ENCODE measurements around the gene BUD13.

Gene BUD13

DNA sequence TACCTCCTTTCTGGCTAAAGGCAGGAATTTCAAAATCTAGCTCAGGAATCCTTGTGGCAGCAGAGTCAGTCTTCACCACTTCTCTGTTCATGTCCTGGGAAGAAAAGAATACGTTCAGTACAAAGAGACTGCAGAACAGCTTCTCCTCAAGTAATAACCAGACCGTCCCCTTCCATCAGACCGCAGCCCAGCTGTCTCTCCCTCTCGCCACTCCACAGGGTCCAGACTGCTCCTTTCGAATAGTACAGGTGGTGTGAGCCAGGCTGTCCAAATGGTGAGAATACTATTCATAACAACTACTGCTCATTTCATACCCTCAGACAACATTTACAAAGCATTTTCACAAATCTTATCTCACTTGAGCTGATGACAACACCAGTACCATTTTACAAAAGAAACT lies 14.2 kb upstream of the BUD13 start:
- peaks cover 27 to 30% of the 10 kb centered on the region in 2 donors for H3K4me1 ChIP-seq (ENCODE audit: control insufficient read depth in 1 of 2, insufficient read depth in 2 of 2, low read length in 2 of 2)
- H3K4me3 ChIP-seq (ENCODE audit: low read depth in 1 of 2, low read length in 2 of 2) = peak overlapping the region; percentile 81 to 88
- H3K9ac ChIP-seq (ENCODE audit: low read depth in 1 of 2, low read length in 2 of 2) = peak overlapping the region; percentile 67 to 93
- H3K9me3 ChIP-seq (ENCODE audit: control insufficient read depth in 1 of 2, low read length in 2 of 2) = no peaks in the 10 kb centered on the region
- H3K36me3 ChIP-seq (ENCODE audit: control insufficient read depth in 1 of 2, insufficient read depth in 2 of 2, low read length in 2 of 2) = peaks cover 42 to 46% of the 10 kb centered on the region in 2 donors
- no peaks in the 10 kb centered on the region for H3K27me3 ChIP-seq (ENCODE audit: control insufficient read depth in 1 of 2, insufficient read depth in 2 of 2, low read length in 2 of 2)
- no peak overlapping the region for H3K27ac ChIP-seq (ENCODE audit: low read depth, low read length)

DNA sequence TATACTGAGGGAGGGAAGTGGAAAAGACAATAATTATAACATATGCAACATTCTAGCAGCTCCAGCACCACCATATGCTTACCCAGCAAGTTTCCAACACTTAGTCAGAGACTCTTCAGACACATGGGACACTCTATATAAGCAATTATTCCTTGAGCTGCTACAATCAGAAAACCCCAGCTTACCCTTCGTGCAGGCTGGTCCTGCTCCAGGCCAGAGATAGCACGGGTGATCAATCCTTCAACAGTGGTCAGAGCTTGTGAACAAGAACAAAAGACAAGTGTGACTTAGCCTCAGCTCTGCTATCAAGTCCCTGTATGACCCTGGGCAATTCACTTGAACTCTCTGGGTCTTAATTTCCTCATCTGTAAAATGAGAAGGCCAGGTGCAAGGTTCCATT lies 13.5 kb upstream of the BUD13 start:
- H3K36me3 ChIP-seq (ENCODE audit: control insufficient read depth in 1 of 2, insufficient read depth in 2 of 2, low read length in 2 of 2) = peaks cover 42 to 51% of the 10 kb centered on the region in 2 donors
- H3K27me3 ChIP-seq (ENCODE audit: control insufficient read depth in 1 of 2, insufficient read depth in 2 of 2, low read length in 2 of 2) = no peaks in the 10 kb centered on the region
- no peak overlapping the region for H3K4me3 ChIP-seq (ENCODE audit: low read depth in 1 of 2, low read length in 2 of 2)
- no peaks in the 10 kb centered on the region for H3K9me3 ChIP-seq (ENCODE audit: control insufficient read depth in 1 of 2, low read length in 2 of 2)
- H3K9ac ChIP-seq (ENCODE audit: low read depth in 1 of 2, low read length in 2 of 2) = no peak overlapping the region
- no peak overlapping the region for H3K27ac ChIP-seq (ENCODE audit: low read depth, low read length)
- H3K4me1 ChIP-seq (ENCODE audit: control insufficient read depth in 1 of 2, insufficient read depth in 2 of 2, low read length in 2 of 2) = peaks cover 22 to 24% of the 10 kb centered on the region in 2 donors

DNA sequence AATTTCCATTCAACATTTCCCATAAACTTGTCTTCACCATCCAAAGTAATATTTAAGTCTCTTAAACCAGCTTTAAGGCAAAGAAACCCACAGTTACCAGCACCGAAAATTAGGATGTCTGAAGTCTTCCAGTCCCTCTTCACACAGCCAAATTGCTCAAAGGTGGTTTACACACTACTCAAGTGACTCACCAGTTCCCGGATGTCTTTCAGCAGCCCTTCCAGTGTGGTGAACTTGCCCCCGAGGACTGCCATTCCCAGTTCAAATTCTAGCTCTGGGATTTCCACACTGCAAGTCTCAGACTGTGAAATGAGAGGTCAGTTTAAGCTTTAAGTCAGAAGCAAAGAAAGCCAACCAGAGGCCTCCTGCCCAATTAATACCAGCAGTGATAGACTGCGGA lies 9.9 kb upstream of the BUD13 start:
- Histone ChIP-seq H3K27ac (ENCODE audit: low read depth, low read length) (no peak overlapping the region), H3K4me1 (ENCODE audit: control insufficient read depth in 1 of 2, insufficient read depth in 2 of 2, low read length in 2 of 2) (peaks cover 9 to 12% of the 10 kb centered on the region in 2 donors), H3K27me3 (ENCODE audit: control insufficient read depth in 1 of 2, insufficient read depth in 2 of 2, low read length in 2 of 2) (no peaks in the 10 kb centered on the region), H3K36me3 (ENCODE audit: control insufficient read depth in 1 of 2, insufficient read depth in 2 of 2, low read length in 2 of 2) (peaks cover 58 to 85% of the 10 kb centered on the region in 2 donors), H3K9ac (ENCODE audit: low read depth in 1 of 2, low read length in 2 of 2) (no peak overlapping the region), H3K9me3 (ENCODE audit: control insufficient read depth in 1 of 2, low read length in 2 of 2) (no peaks in the 10 kb centered on the region), H3K4me3 (ENCODE audit: low read depth in 1 of 2, low read length in 2 of 2) (no peak overlapping the region)

GRCh38 chr11:116778556-116778955 lies 5.8 kb upstream of the BUD13 start:
- no peak overlapping the region for H3K27ac ChIP-seq (ENCODE audit: low read depth, low read length)
- no peaks in the 10 kb centered on the region for H3K9me3 ChIP-seq (ENCODE audit: control insufficient read depth in 1 of 2, low read length in 2 of 2)
- H3K36me3 ChIP-seq (ENCODE audit: control insufficient read depth in 1 of 2, insufficient read depth in 2 of 2, low read length in 2 of 2) = peaks cover 33 to 64% of the 10 kb centered on the region in 2 donors
- H3K4me3 ChIP-seq (ENCODE audit: low read depth in 1 of 2, low read length in 2 of 2) = no peak overlapping the region
- H3K9ac ChIP-seq (ENCODE audit: low read depth in 1 of 2, low read length in 2 of 2) = no peak overlapping the region
- H3K27me3 ChIP-seq (ENCODE audit: control insufficient read depth in 1 of 2, insufficient read depth in 2 of 2, low read length in 2 of 2) = no peaks in the 10 kb centered on the region
- H3K4me1 ChIP-seq (ENCODE audit: control insufficient read depth in 1 of 2, insufficient read depth in 2 of 2, low read length in 2 of 2) = peaks cover 3 to 5% of the 10 kb centered on the region in 2 donors

- peaks cover 3 to 11% of the 10 kb centered on the region in 2 donors for H3K4me1 ChIP-seq (ENCODE audit: control insufficient read depth in 1 of 2, insufficient read depth in 2 of 2, low read length in 2 of 2)
- no peaks in the 10 kb centered on the region for H3K9me3 ChIP-seq (ENCODE audit: control insufficient read depth in 1 of 2, low read length in 2 of 2)
- H3K36me3 ChIP-seq (ENCODE audit: control insufficient read depth in 1 of 2, insufficient read depth in 2 of 2, low read length in 2 of 2) = peaks cover 19 to 49% of the 10 kb centered on the region in 2 donors
- no peak overlapping the region for H3K27ac ChIP-seq (ENCODE audit: low read depth, low read length)
- H3K4me3 ChIP-seq (ENCODE audit: low read depth in 1 of 2, low read length in 2 of 2) = no peak overlapping the region
- no peaks in the 10 kb centered on the region for H3K27me3 ChIP-seq (ENCODE audit: control insufficient read depth in 1 of 2, insufficient read depth in 2 of 2, low read length in 2 of 2)
- no peak overlapping the region for H3K9ac ChIP-seq (ENCODE audit: low read depth in 1 of 2, low read length in 2 of 2)
Observed at GRCh38 chr11:116777056-116777455, 4.3 kb upstream of the BUD13 start.

GRCh38 chr11:116776522-116776984 lies 3.8 kb upstream of the BUD13 start:
- no peak overlapping the region for H3K9ac ChIP-seq (ENCODE audit: low read depth in 1 of 2, low read length in 2 of 2)
- no peak overlapping the region for H3K4me3 ChIP-seq (ENCODE audit: low read depth in 1 of 2, low read length in 2 of 2)
- H3K36me3 ChIP-seq (ENCODE audit: control insufficient read depth in 1 of 2, insufficient read depth in 2 of 2, low read length in 2 of 2) = peaks cover 17 to 45% of the 10 kb centered on the region in 2 donors
- H3K9me3 ChIP-seq (ENCODE audit: control insufficient read depth in 1 of 2, low read length in 2 of 2) = no peaks in the 10 kb centered on the region
- H3K27me3 ChIP-seq (ENCODE audit: control insufficient read depth in 1 of 2, insufficient read depth in 2 of 2, low read length in 2 of 2) = no peaks in the 10 kb centered on the region
- H3K27ac ChIP-seq (ENCODE audit: low read depth, low read length) = no peak overlapping the region
- H3K4me1 ChIP-seq (ENCODE audit: control insufficient read depth in 1 of 2, insufficient read depth in 2 of 2, low read length in 2 of 2) = peaks cover 9 to 16% of the 10 kb centered on the region in 2 donors

- Histone ChIP-seq H3K27me3 (ENCODE audit: control insufficient read depth in 1 of 2, insufficient read depth in 2 of 2, low read length in 2 of 2) (no peaks in the 10 kb centered on the region), H3K4me3 (ENCODE audit: low read depth in 1 of 2, low read length in 2 of 2) (no peak overlapping the region), H3K4me1 (ENCODE audit: control insufficient read depth in 1 of 2, insufficient read depth in 2 of 2, low read length in 2 of 2) (peaks cover 11 to 19% of the 10 kb centered on the region in 2 donors), H3K36me3 (ENCODE audit: control insufficient read depth in 1 of 2, insufficient read depth in 2 of 2, low read length in 2 of 2) (peaks cover 17 to 39% of the 10 kb centered on the region in 2 donors), H3K9ac (ENCODE audit: low read depth in 1 of 2, low read length in 2 of 2) (no peak overlapping the region), H3K27ac (ENCODE audit: low read depth, low read length) (no peak overlapping the region), H3K9me3 (ENCODE audit: control insufficient read depth in 1 of 2, low read length in 2 of 2) (no peaks in the 10 kb centered on the region)
Observed at GRCh38 chr11:116775975-116776374, 3.2 kb upstream of the BUD13 start.

GRCh38 chr11:116774661-116775060 lies 1.9 kb upstream of the BUD13 start:
- Histone ChIP-seq H3K9ac (ENCODE audit: low read depth in 1 of 2, low read length in 2 of 2) (no peak overlapping the region), H3K27me3 (ENCODE audit: control insufficient read depth in 1 of 2, insufficient read depth in 2 of 2, low read length in 2 of 2) (no peaks in the 10 kb centered on the region), H3K4me1 (ENCODE audit: control insufficient read depth in 1 of 2, insufficient read depth in 2 of 2, low read length in 2 of 2) (peaks cover 11 to 19% of the 10 kb centered on the region in 2 donors), H3K36me3 (ENCODE audit: control insufficient read depth in 1 of 2, insufficient read depth in 2 of 2, low read length in 2 of 2) (peaks cover 17 to 28% of the 10 kb centered on the region in 2 donors), H3K27ac (ENCODE audit: low read depth, low read length) (no peak overlapping the region), H3K9me3 (ENCODE audit: control insufficient read depth in 1 of 2, low read length in 2 of 2) (no peaks in the 10 kb centered on the region), H3K4me3 (ENCODE audit: low read depth in 1 of 2, low read length in 2 of 2) (no peak overlapping the region)

DNA sequence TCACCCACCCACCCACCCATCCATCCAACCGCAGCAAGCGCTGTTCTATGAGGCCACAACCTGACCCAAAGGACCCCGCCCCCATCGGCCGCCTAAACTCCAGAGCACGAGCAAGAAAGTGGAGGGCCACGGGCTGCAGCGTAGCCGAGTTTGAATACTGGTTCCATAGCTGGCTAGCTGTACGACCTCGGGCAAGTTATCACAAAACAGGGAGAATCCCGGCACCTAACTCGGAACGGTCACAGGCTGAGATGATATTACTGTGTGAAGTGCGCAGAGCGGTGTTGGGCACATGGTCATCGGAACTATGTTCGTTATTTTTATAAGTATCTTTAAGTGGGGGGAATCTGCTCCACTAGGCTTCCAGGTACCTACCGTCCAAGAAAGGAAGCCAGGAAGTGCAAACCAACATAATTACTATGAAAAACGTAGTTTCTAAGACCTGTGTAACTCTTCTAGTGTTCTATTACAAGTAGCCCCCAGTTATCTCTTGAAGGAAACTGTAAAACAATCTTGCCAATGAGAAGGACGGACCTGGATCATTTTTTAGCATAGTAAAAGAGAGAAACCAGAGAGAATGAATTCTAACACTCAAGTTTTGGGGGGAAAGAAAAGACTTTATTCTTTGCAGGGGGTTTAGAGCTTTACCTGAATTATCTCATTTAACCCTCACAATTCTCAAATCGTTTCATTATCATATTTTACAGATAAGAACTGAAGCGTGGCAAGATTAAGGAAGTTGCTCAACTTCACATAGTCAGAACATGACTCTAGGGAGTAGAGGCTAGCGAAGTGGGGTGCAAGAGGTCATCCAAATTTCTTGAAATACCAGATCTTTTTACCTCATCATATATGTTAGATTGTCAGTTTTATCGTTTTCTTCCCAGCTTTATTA lies 663 bp upstream of the BUD13 start:
- peaks cover 8 to 20% of the 10 kb centered on the region in 2 donors for H3K36me3 ChIP-seq (ENCODE audit: control insufficient read depth in 1 of 2, insufficient read depth in 2 of 2, low read length in 2 of 2)
- no peaks in the 10 kb centered on the region for H3K27me3 ChIP-seq (ENCODE audit: control insufficient read depth in 1 of 2, insufficient read depth in 2 of 2, low read length in 2 of 2)
- peak overlapping the region; percentile 63 for H3K27ac ChIP-seq (ENCODE audit: low read depth, low read length)
- H3K4me3 ChIP-seq (ENCODE audit: low read depth in 1 of 2, low read length in 2 of 2) = peak overlapping the region; percentile 93 to 94
- H3K9ac ChIP-seq (ENCODE audit: low read depth in 1 of 2, low read length in 2 of 2) = peak overlapping the region; percentile 56 to 86
- no peaks in the 10 kb centered on the region for H3K9me3 ChIP-seq (ENCODE audit: control insufficient read depth in 1 of 2, low read length in 2 of 2)
- H3K4me1 ChIP-seq (ENCODE audit: control insufficient read depth in 1 of 2, insufficient read depth in 2 of 2, low read length in 2 of 2) = peaks cover 11 to 19% of the 10 kb centered on the region in 2 donors

DNA sequence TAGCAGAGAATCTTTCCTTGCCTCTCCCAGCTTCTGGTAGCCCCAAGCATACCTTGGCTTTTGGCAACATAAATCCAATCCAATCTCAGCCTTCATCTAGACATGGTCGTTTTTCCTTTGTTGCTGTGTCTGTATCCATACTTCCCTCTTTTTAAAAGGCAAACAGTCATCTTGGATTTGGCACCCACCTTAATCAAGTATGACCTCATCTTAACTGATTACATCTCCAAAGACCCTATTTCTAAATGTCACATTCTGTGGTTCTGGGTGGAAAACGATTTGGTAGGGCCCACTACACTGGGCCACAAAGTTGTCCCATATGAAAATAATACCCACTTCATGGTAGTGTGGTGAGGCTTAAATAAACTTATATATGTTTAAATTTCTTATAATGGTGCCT lies 852 bp downstream of the BUD13 start:
- Histone ChIP-seq H3K36me3 (ENCODE audit: control insufficient read depth in 1 of 2, insufficient read depth in 2 of 2, low read length in 2 of 2) (peaks cover 0 to 9% of the 10 kb centered on the region in 2 donors), H3K4me3 (ENCODE audit: low read depth in 1 of 2, low read length in 2 of 2) (peak overlapping the region; percentile 93 to 94), H3K4me1 (ENCODE audit: control insufficient read depth in 1 of 2, insufficient read depth in 2 of 2, low read length in 2 of 2) (peaks cover 11 to 19% of the 10 kb centered on the region in 2 donors), H3K27me3 (ENCODE audit: control insufficient read depth in 1 of 2, insufficient read depth in 2 of 2, low read length in 2 of 2) (no peaks in the 10 kb centered on the region), H3K9ac (ENCODE audit: low read depth in 1 of 2, low read length in 2 of 2) (peak overlapping the region; percentile 87 to 88), H3K9me3 (ENCODE audit: control insufficient read depth in 1 of 2, low read length in 2 of 2) (no peaks in the 10 kb centered on the region), H3K27ac (ENCODE audit: low read depth, low read length) (no peak overlapping the region)
